ENCODE results near the gene DOHH. TPM values are rescaled to one million over a fixed set of nuclear protein-coding genes. Genes with fewer than 3 reads are reported as not detected.
A peak's percentile ranks its signal among the peaks of the same experiment; 100 is the strongest.

DOHH gene, protein sequence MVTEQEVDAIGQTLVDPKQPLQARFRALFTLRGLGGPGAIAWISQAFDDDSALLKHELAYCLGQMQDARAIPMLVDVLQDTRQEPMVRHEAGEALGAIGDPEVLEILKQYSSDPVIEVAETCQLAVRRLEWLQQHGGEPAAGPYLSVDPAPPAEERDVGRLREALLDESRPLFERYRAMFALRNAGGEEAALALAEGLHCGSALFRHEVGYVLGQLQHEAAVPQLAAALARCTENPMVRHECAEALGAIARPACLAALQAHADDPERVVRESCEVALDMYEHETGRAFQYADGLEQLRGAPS
- total RNA-seq: 10 to 100 TPM; 26.1 to 26.9 TPM

DNA sequence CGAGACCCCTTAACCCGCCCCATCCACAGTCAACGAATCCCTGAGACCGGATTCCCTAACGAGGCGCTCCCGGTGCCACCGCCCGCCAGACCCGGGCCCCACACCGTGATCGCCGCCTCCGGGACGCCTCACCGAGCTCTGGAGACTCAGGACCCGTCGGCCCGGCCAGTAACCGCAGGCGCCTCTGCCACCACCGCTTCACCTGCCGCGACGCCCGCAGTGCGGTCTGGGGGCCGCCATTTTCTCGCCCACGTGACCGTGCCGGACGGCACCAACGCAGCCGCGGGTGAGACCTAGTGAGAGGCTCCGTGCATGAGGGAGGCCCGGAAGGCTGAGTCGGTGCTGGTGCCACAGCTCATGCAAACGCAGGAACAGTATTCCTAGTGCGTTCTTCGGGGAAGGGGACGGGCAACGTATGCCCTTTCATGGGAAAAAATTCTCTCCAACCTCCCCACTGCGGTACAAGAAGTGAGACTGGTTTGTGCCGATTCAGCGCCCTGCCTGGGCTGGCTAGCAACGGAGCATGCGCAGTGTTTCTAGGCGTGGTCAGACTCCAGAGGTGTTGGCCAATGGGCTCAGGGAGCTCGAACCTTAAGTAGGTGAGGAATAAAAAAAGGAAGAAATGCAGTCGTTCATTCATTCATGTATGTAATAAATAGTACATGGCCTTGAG is at the start of gene DOHH:
TSS of gene DOHH (minus strand) at position 246 of the 673 bp plus-strand sequence. CDS start 3,860 bp downstream, outside the sequence.
- under 1% methylated on average over 40 of the region's 52 CpGs for WGBS

DNA sequence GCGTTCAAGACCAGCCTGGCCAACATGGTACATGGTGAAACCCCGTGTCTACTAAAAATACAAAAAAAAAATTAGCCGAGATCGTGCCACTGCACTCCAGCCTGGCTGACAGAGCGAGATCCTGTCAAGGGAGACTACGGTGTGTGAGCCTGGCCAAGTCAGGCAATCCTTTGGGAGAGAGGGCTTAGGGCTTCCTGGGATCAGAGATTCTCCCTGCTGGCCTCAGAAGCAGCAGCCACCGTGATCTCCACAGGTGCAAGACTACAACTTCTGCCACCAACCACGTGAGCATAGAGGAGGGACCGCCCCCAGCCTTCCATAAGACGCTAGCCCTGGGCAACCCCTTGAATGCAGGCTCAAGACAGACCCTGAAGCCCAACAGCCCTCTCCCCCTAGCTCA is 49.3 kb upstream of the DOHH start:
- H3K27me3 ChIP-seq (replicated peaks; ENCODE audit: insufficient read depth): no peaks in the 10 kb centered on the region
- no peaks in the 10 kb centered on the region for H3K9me3 ChIP-seq
- no peaks in the 10 kb centered on the region for H3K4me1 ChIP-seq (replicated peaks)
- intact Hi-C loops (cut with DNase I): loop anchor here (5.0 kb wide), 1 partner anchor 67 kb away; no protein-coding TSS in a partner anchor
- no peak for DNase-seq (ENCODE audit: low spot score)
- no peaks in the 10 kb centered on the region for H3K36me3 ChIP-seq
- no peak overlapping the region for H3K27ac ChIP-seq
- TF ChIP-seq, protein P1, sequence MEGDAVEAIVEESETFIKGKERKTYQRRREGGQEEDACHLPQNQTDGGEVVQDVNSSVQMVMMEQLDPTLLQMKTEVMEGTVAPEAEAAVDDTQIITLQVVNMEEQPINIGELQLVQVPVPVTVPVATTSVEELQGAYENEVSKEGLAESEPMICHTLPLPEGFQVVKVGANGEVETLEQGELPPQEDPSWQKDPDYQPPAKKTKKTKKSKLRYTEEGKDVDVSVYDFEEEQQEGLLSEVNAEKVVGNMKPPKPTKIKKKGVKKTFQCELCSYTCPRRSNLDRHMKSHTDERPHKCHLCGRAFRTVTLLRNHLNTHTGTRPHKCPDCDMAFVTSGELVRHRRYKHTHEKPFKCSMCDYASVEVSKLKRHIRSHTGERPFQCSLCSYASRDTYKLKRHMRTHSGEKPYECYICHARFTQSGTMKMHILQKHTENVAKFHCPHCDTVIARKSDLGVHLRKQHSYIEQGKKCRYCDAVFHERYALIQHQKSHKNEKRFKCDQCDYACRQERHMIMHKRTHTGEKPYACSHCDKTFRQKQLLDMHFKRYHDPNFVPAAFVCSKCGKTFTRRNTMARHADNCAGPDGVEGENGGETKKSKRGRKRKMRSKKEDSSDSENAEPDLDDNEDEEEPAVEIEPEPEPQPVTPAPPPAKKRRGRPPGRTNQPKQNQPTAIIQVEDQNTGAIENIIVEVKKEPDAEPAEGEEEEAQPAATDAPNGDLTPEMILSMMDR (IDR thresholded peaks at IDR 0.05): no peak
- TF ChIP-seq POLR2AphosphoS5 (IDR thresholded peaks at IDR 0.05) (no peak), POLR2A (IDR thresholded peaks at IDR 0.05) (no peak)
- H3K4me3 ChIP-seq: no peak overlapping the region
- 87% methylated on average over 10 of the region's 10 CpGs for WGBS

More for the DNA sequence above, at the start of gene DOHH:
- peak; percentile 47 for TF ChIP-seq POLR2A (IDR thresholded peaks at IDR 0.05)
- peak; percentile 96 for TF ChIP-seq POLR2AphosphoS5 (IDR thresholded peaks at IDR 0.05)
- TF ChIP-seq, protein P1 (IDR thresholded peaks at IDR 0.05): no peak
- Histone ChIP-seq H3K36me3 (peaks cover 0 to 4% of the 10 kb centered on the region in 2 donors), H3K4me1 (replicated peaks) (peaks cover 5% of the 10 kb centered on the region), H3K27ac (peak within 1 kb of the TSS; percentile 80 to 88), H3K4me3 (peak within 1 kb of the TSS; percentile 73 to 78), H3K9me3 (no peaks in the 10 kb centered on the region), H3K27me3 (replicated peaks; ENCODE audit: insufficient read depth) (no peaks in the 10 kb centered on the region)
- intact Hi-C loops (cut with DNase I): loop anchor here (10.0 kb wide), 1 partner anchor 74 kb away; the partner anchor contains the start of gene HMG20B
- peak; percentile 92 for DNase-seq (ENCODE audit: low spot score)

DNA sequence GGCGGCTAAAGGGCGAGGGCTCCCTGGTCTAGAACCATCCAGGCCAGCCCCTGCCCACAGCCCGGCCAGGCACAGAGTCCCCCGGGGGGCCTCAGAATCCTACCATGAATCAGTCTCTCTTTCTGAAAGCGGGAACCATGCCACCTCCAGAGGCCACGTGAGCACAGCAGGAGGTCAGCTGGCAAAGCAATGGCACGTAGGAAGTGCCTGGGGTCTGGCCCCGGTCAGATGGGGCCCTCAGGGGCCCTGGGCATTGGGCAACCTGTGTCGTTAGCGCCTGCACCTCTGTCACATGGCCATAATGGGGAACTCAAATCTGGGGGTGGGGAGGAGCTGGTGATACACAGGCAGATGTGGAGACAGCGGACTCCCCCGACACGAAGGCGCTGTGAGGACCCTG is 48.1 kb upstream of the DOHH start:
- TF ChIP-seq POLR2AphosphoS5 (IDR thresholded peaks at IDR 0.05): no peak
- TF ChIP-seq POLR2A (IDR thresholded peaks at IDR 0.05): no peak
- TF ChIP-seq, protein P1 (IDR thresholded peaks at IDR 0.05): no peak
- no peaks in the 10 kb centered on the region for H3K4me1 ChIP-seq (replicated peaks)
- H3K27me3 ChIP-seq (replicated peaks; ENCODE audit: insufficient read depth): no peaks in the 10 kb centered on the region
- no peak for DNase-seq (ENCODE audit: low spot score)
- no peak overlapping the region for H3K27ac ChIP-seq
- WGBS: 78% methylated on average over 12 of the region's 14 CpGs
- no peaks in the 10 kb centered on the region for H3K9me3 ChIP-seq
- no peak overlapping the region for H3K4me3 ChIP-seq
- no peaks in the 10 kb centered on the region for H3K36me3 ChIP-seq
- intact Hi-C loops (cut with DNase I): loop anchor here (5.0 kb wide), 1 partner anchor 69 kb away; no protein-coding TSS in a partner anchor

DNA sequence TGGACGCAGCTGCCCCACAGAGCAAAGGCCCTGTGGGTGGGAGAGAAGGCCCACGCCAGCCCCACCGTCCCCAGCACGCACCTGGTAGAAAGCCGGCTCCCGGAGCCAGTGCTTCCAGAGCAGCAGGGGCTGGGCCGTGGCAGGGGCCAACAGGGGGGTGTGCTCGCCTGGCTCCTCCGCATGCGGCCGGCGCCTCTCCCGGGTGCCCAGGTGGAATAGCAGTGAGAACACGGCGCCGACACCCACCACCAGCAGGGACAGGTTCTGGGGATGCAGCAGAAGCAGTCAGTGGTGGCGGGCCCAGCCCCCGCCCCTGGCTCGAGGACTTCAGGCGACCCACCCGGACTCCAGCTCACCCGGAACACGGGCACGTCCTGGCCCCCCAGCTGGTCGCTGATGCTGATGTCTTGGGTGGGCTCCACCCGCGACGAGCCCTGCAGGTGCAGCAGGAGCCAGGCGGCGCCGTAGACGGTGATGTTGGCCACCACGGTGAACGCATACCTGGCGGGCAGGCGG is 47.4 kb upstream of the DOHH start:
- 82% methylated on average over 27 of the region's 36 CpGs for WGBS
- intact Hi-C loops (cut with DNase I): loop anchor here (5.0 kb wide), 1 partner anchor 69 kb away; no protein-coding TSS in a partner anchor

More for the DNA sequence above, 47.4 kb upstream of the DOHH start:
- TF ChIP-seq POLR2A (IDR thresholded peaks at IDR 0.05) (no peak), POLR2AphosphoS5 (IDR thresholded peaks at IDR 0.05) (no peak)
- TF ChIP-seq, protein P1 (IDR thresholded peaks at IDR 0.05): no peak
- H3K4me1 ChIP-seq (replicated peaks): no peaks in the 10 kb centered on the region
- no peak for DNase-seq (ENCODE audit: low spot score)
- no peaks in the 10 kb centered on the region for H3K27me3 ChIP-seq (replicated peaks; ENCODE audit: insufficient read depth)
- no peaks in the 10 kb centered on the region for H3K9me3 ChIP-seq
- H3K27ac ChIP-seq: no peak overlapping the region
- H3K4me3 ChIP-seq: no peak overlapping the region
- no peaks in the 10 kb centered on the region for H3K36me3 ChIP-seq

Measured in prostate gland (tissue), 2 donors.